ENCODE data around the gene AP1G2.

DNA sequence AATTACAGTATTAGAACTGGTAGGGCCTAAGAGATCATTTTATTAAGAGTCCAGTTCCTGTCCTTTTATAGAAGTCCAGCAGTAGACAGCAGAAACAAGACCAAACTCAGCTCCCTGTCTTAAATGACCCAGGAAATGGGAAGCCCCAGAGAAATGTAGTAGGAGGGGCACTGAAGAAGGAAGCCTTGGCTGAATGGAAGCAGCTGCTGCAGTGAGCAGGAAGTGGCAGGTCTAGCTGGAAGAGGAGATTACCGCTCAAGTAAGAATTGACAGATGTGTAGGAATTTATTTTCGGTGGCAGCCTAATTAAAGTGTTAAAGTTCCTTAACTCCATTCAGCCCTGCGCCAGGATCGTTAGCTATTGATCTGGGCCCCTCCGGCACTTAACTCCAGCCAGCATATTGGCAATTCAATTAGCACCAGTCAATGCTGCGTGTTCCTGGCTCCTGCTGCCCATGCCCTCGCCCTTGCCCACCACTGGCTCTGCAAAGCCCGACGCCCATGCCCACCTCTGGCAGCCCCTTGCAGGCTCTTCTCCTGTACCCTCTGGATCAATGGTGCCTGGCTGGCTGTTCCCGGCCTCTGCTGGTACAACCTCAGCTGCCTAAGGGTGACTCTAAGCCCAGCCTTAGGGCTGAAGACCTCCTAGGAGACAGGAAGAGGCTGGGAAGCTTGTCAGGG, 37.1 kb downstream of the AP1G2 start:
- no peak for TF ChIP-seq POLR2AphosphoS5 (IDR thresholded peaks at IDR 0.05)
- TF ChIP-seq, protein P1, sequence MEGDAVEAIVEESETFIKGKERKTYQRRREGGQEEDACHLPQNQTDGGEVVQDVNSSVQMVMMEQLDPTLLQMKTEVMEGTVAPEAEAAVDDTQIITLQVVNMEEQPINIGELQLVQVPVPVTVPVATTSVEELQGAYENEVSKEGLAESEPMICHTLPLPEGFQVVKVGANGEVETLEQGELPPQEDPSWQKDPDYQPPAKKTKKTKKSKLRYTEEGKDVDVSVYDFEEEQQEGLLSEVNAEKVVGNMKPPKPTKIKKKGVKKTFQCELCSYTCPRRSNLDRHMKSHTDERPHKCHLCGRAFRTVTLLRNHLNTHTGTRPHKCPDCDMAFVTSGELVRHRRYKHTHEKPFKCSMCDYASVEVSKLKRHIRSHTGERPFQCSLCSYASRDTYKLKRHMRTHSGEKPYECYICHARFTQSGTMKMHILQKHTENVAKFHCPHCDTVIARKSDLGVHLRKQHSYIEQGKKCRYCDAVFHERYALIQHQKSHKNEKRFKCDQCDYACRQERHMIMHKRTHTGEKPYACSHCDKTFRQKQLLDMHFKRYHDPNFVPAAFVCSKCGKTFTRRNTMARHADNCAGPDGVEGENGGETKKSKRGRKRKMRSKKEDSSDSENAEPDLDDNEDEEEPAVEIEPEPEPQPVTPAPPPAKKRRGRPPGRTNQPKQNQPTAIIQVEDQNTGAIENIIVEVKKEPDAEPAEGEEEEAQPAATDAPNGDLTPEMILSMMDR (IDR thresholded peaks at IDR 0.05): no peak

All from upper lobe of left lung (tissue), 4 donors.